ENCODE data around the gene CLDN25.
"Not testable (repeated sequence)": the region's sequence is repeated elsewhere in the genome, so short reads cannot be mapped to it uniquely, and the experiment has no call there.

CLDN25 gene

DNA sequence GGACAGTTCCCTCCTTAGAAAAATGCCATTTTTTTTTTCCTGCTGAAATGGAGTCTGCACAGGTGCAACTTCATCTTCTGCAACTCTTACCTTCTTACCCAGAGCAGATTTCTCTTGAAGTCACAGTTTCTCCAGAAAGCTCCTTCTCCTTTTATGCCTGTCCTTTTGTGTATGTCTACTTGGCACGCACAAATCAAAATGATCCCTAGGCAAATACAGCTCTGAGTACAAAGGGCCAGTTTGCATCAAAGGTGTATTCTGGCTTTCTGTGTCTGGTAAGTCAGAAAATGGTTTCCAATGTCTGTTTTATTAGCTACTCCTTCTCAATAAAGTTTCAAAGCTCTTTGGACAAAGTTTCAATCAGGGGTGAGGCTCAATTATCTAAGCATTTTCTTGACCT is 2.5 kb downstream of the CLDN25 start:
- Histone ChIP-seq H3K9me3 (ENCODE audit: control insufficient read depth, low read length) (no peaks in the 10 kb centered on the region), H2AFZ (no peak overlapping the region), H3K27me3 (ENCODE audit: control insufficient read depth, insufficient read depth, low read length) (no peaks in the 10 kb centered on the region)

DNA sequence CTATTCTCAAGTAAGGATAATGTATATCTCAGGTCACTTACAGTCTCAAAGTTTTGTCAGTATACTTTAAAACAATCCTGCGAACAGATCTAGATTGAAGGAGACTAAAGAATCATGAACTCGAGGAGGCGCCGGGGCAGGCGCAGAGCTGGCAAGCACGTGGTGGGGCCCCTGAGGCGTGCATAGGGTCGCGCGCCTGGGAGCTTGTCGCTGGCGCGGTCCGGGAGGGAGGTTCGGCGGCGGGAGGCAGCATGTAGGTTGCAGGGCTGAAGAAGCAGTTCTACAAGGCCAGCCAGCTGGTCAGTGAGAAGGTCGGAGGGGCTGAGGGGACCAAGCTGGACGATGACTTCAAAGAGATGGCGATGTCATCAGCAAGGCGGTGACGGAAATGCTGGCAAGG is 9.4 kb downstream of the CLDN25 start:
- H3K4me1 ChIP-seq; H3K79me2 ChIP-seq; H3K36me3 ChIP-seq (ENCODE audit: control insufficient read depth, insufficient read depth, low read length); H3K4me3 ChIP-seq (ENCODE audit: low read depth, low read length); H3K9ac ChIP-seq; H2AFZ ChIP-seq; H3K27ac ChIP-seq; H3K4me2 ChIP-seq (ENCODE audit: low read length); H3K9me3 ChIP-seq (ENCODE audit: control insufficient read depth, low read length); H3K27me3 ChIP-seq (ENCODE audit: control insufficient read depth, insufficient read depth, low read length): not testable (repeated sequence)

More for the DNA sequence above, 2.5 kb downstream of the CLDN25 start:
- H3K4me1 ChIP-seq = no peaks in the 10 kb centered on the region
- no peak overlapping the region for H3K9ac ChIP-seq
- H3K79me2 ChIP-seq = no peaks in the 10 kb centered on the region
- TF ChIP-seq, protein P1, sequence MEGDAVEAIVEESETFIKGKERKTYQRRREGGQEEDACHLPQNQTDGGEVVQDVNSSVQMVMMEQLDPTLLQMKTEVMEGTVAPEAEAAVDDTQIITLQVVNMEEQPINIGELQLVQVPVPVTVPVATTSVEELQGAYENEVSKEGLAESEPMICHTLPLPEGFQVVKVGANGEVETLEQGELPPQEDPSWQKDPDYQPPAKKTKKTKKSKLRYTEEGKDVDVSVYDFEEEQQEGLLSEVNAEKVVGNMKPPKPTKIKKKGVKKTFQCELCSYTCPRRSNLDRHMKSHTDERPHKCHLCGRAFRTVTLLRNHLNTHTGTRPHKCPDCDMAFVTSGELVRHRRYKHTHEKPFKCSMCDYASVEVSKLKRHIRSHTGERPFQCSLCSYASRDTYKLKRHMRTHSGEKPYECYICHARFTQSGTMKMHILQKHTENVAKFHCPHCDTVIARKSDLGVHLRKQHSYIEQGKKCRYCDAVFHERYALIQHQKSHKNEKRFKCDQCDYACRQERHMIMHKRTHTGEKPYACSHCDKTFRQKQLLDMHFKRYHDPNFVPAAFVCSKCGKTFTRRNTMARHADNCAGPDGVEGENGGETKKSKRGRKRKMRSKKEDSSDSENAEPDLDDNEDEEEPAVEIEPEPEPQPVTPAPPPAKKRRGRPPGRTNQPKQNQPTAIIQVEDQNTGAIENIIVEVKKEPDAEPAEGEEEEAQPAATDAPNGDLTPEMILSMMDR (IDR thresholded peaks at IDR 0.05) = no peak
- no peak overlapping the region for H3K4me2 ChIP-seq (ENCODE audit: low read length)
- H3K27ac ChIP-seq = no peak overlapping the region
- no peaks in the 10 kb centered on the region for H3K36me3 ChIP-seq (ENCODE audit: control insufficient read depth, insufficient read depth, low read length)
- H3K4me3 ChIP-seq (ENCODE audit: low read depth, low read length) = no peak overlapping the region

DNA sequence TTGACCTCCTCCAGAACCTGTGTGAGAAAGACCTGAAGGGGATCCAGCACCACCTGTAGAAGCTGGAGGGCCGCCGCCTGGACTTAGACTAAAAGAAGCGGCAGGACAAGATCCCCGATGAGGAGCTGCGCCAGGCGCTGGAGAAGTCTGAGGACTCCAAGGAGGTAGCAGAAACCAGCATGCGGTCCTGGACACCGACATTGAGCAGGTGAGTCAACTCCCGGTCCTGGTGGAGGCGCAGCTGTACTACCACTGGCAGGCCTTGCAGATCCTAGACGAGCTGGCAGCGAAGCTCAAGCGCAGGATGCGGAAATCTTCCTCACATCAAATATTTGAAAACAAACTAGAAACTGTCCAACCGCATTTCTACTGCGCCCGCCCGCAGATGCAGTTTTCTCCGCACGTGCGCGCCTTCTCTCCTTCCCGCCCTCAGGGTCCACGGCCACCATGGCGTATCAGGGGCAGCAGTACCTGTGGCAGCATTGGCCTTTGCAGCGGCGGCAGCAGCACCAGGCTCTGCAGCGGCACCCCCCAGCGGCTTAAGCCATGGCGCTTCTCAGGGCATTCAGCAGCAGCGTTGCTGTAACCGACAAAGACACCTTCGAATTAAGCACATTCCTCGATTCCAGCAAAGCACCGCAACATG is 10.2 kb downstream of the CLDN25 start:
- Histone ChIP-seq H3K4me2 (ENCODE audit: low read length) (no peak overlapping the region), H2AFZ (no peak overlapping the region), H3K9ac (no peak overlapping the region), H3K9me3 (ENCODE audit: control insufficient read depth, low read length) (no peaks in the 10 kb centered on the region), H3K4me1 (no peaks in the 10 kb centered on the region), H3K36me3 (ENCODE audit: control insufficient read depth, insufficient read depth, low read length) (no peaks in the 10 kb centered on the region), H3K27ac (no peak overlapping the region), H3K27me3 (ENCODE audit: control insufficient read depth, insufficient read depth, low read length) (no peaks in the 10 kb centered on the region), H3K79me2 (no peaks in the 10 kb centered on the region), H3K4me3 (ENCODE audit: low read depth, low read length) (no peak overlapping the region)
- TF ChIP-seq, protein P1 (IDR thresholded peaks at IDR 0.05) = no peak

DNA sequence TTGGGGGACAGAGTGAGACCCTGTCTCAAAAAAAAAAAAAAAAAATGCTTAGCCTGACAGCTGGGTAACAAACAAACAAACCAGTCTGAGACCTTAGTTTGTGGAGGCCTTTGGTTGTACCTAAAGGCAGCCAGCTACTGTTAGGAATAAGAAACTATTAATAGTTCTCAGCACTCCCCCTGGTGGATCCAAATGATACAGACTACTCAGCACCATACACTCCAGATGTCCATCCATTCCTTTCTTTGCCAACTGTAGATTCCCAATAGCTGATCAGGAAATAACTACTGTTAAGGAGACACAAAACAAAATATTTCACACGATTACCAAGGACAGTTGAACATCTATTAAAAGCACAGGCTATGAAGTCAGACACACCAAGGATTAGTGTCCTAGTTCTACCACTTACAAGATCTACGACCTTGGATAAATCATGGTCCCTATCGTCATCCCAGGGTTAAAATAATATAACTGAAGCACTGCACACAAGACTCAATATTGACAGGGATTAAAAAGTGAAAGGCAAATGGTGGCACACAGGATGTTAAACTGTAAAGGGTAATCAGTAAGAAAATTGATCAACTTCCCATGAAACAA is 17.2 kb downstream of the CLDN25 start:
- no peak overlapping the region for H3K9ac ChIP-seq
- H3K4me2 ChIP-seq (ENCODE audit: low read length) = no peak overlapping the region
- H3K9me3 ChIP-seq (ENCODE audit: control insufficient read depth, low read length) = no peaks in the 10 kb centered on the region
- TF ChIP-seq, protein P1 (IDR thresholded peaks at IDR 0.05) = peak; percentile 49
- no peak overlapping the region for H3K27ac ChIP-seq
- no peak overlapping the region for H3K4me3 ChIP-seq (ENCODE audit: low read depth, low read length)
- H3K27me3 ChIP-seq (ENCODE audit: control insufficient read depth, insufficient read depth, low read length) = no peaks in the 10 kb centered on the region
- H3K36me3 ChIP-seq (ENCODE audit: control insufficient read depth, insufficient read depth, low read length) = no peaks in the 10 kb centered on the region
- no peak overlapping the region for H2AFZ ChIP-seq
- no peaks in the 10 kb centered on the region for H3K4me1 ChIP-seq
- H3K79me2 ChIP-seq = no peaks in the 10 kb centered on the region

DNA sequence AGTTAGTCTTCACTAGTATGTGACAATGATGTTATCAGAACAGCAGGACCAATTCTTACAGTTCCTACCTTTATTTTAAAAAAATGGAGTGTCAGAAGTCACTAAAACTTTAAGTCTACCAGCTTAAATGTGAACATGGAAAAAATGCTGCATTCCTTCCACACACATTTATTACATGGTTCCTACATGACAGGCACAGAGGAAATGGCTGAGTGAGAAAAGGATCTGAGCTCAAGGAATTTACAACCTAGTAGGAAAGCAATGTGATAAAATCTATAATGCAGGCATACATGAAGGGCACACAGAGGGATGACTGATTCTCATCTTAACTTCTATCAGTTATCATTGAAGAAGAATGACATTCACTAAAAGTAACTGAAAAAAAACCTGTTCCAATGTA is 23.0 kb downstream of the CLDN25 start:
- TF ChIP-seq, protein P1 (IDR thresholded peaks at IDR 0.05) = no peak
- no peak overlapping the region for H2AFZ ChIP-seq
- H3K36me3 ChIP-seq (ENCODE audit: control insufficient read depth, insufficient read depth, low read length) = no peaks in the 10 kb centered on the region
- no peaks in the 10 kb centered on the region for H3K9me3 ChIP-seq (ENCODE audit: control insufficient read depth, low read length)
- H3K27me3 ChIP-seq (ENCODE audit: control insufficient read depth, insufficient read depth, low read length) = no peaks in the 10 kb centered on the region
- H3K27ac ChIP-seq = no peak overlapping the region
- no peak overlapping the region for H3K9ac ChIP-seq
- H3K4me2 ChIP-seq (ENCODE audit: low read length) = no peak overlapping the region
- H3K4me3 ChIP-seq (ENCODE audit: low read depth, low read length) = no peak overlapping the region
- no peaks in the 10 kb centered on the region for H3K4me1 ChIP-seq
- no peaks in the 10 kb centered on the region for H3K79me2 ChIP-seq

All from parathyroid adenoma (tissue), 2 donors.